GM19238 (cell line): ENCODE results near the gene IL26.
"Not testable (repeated sequence)": the region's sequence is repeated elsewhere in the genome, so short reads cannot be mapped to it uniquely, and the experiment has no call there.

Experiments
- DNase-seq: peaks from one replicate; pipeline ENCODE4 v3.0.0; 2011; ENCODE audit warnings: low spot score; ENCODE audit not compliant: insufficient read length

Gene IL26

GRCh38 chr12:68199127-68199526 lies 26.5 kb downstream of the IL26 start:
- DNase-seq = no peak

- DNase-seq = no peak
Observed at GRCh38 chr12:68198507-68199086, 27.0 kb downstream of the IL26 start.

DNA sequence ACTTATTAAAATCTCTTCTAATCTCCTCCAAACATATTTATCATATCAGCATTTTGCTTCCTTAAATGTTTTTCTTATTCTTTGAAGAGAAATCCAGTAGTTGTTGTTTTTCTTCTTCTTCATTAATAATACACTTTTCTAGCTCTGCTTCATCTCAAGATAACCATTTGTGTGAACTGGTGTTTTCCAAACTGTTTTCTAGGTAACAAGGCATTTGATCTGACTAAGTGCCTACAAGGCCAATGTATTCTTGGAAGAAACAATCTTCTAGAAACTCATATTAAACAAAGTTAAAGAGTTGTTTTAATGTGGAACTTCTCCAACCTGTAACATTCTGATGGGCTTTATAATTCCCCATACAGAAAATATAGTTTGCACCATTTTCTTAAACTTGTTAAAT lies 35.3 kb downstream of the IL26 start:
- no peak for DNase-seq

- DNase-seq = no peak
Observed at GRCh38 chr12:68189821-68190242, 35.8 kb downstream of the IL26 start.

- DNase-seq = no peak
Observed at GRCh38 chr12:68185598-68185997, 40.0 kb downstream of the IL26 start.

- no peak for DNase-seq
Observed at GRCh38 chr12:68180792-68181744, 44.5 kb downstream of the IL26 start.

- DNase-seq = no peak
Observed at GRCh38 chr12:68178774-68179439, 46.7 kb downstream of the IL26 start.

GRCh38 chr12:68178184-68178583 lies 47.4 kb downstream of the IL26 start:
- no peak for DNase-seq

- no peak for DNase-seq
Observed at GRCh38 chr12:68177562-68177961, 48.0 kb downstream of the IL26 start.

DNA sequence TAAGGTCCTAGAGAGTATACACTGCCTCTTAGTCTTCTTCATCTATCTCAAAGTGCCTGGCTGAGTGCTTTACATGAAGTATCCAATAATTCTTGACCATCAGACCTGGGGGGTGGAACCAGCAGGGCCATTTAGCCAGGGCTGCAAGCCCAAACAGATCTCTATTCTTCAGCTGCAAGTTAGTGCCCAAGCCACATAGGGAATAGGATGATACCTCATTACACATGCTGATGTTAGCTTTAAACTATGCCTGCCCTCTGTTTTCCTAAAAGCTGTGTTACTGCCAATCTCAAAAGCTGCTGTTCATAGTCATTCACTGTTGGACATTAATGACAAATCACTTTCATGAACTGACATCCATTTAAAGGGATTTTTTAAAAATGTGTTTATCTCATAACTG lies 49.4 kb downstream of the IL26 start:
- DNase-seq = no peak

GRCh38 chr12:68175557-68176061 lies 50.0 kb downstream of the IL26 start:
- DNase-seq = peak; percentile 31

DNA sequence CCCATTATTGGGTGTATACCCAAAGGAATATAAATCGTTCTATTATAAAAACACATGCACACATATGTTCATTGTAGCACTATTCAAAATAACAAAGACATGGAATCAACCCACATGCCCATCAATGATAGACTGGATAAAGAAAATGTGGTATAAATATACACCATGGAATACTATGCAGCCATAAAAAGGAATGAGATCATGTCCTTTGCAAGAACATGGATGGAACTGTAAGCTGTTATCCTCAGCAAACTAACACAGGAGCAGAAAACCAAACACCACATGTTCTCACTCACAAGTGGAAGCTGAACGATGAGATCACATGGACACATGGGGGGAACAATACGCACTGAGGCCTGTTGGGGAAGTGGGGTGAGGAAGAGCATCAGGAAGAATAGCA lies 50.8 kb downstream of the IL26 start:
- DNase-seq = not testable (repeated sequence)

DNA sequence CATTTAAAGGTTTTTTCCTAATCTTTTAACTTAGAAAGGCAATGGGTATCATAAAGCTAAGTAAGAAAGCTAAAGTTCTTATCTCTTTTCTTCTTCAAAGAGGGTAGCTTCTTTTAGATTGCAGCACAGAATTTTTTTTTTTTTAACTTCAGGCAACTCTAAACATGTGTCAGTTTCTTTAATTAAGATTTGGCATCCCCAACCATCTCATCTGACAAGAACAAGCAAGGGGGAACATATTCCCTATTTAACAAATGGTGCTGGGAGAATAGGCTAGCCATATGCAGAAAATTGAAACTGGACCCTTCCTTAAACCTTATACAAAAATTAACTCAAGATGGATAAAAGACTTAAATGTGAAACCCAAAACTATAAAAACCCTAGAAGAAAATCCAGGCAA lies 51.8 kb downstream of the IL26 start:
- no peak for DNase-seq

GRCh38 chr12:68170726-68171125 lies 54.9 kb downstream of the IL26 start:
- no peak for DNase-seq

DNA sequence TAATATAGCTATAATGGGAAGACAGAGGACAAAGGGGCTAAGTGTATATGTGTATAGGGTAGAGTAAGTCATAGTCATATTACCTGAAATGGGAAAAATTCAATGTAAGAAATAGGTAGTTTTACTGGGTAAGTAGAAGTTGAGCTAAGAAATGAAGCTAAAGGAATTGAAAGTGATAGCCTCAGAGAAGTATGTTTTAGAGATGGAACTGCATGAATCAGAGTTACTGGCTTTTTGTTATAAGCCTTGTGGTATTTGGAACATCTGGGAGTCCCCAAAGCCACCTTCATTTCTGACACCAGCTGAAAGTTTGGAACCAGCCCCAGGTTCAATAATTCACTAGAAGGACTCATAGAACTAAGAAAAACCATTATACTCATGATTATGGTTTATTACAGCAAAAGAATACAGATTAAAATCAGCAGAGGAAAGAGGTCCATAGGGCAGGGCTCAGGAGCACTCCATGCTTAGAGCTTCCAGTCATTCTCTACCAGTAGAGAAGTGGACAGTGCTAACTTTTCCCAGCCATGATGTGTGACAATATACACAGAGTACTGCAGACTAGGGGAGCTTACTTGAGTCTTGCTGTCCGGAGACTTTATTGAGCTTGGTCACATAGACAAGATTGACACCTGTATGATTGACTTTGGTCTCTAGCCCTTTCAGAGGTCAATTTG lies 56.3 kb downstream of the IL26 start:
- DNase-seq = no peak

- DNase-seq = no peak
Observed at GRCh38 chr12:68166317-68166831, 59.2 kb downstream of the IL26 start.

- DNase-seq = no peak
Observed at GRCh38 chr12:68163560-68164081, 62.0 kb downstream of the IL26 start.

DNA sequence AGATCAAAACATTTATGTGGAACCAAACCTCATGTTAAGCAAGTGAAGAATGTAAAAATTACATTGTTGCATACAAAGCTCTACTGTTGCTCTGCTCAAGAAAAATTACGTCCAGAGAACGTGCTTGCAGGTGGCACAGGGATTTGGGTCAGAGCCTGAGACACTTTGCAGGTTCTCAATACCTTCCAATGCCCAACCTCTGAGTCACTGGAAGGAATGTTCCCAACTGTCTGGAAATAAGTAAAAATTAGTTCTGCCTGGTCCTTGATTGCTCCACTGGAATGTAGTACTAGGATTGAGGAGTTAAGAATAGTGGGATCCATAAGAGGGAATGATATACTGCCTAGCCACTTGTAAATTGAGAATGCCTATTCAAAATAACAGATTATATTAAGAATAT lies 63.2 kb downstream of the IL26 start:
- DNase-seq = no peak

- no peak for DNase-seq
Observed at GRCh38 chr12:68159681-68160304, 65.8 kb downstream of the IL26 start, which contains the start of gene IFNG. Gene IFNG (minus strand): TSS chr12:68159740. CDS start chr12:68159615, 125 bp downstream.

DNA sequence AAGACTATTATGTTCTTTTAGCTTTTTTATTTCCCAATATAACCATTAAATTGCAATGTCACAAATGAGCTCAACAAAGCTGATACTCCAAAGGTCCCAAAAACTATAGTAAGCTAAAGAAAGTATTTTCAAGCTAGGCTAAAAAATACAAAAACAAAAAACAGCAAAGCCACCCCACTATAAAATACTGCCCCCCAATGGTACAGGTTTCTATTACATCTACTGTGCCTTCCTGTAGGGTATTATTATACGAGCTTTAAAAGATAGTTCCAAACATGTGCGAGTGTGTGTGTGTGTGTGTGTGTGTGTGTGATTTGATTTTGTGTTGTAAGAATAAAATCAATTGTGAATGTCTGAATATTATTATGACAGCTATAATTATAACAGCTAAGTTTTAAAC lies 67.2 kb downstream of the IL26 start:
- DNase-seq = no peak
